Dermis blood vessel endothelial cell (primary cell): ENCODE results near the gene CLDN6. TPM values are rescaled to one million over a fixed set of nuclear protein-coding genes. Genes with fewer than 3 reads are reported as not detected.

Source experiments
- DNase-seq: peaks from one replicate; pipeline ENCODE4 v3.0.0; 2010
- total RNA-seq: library from RNA; depleted of rRNA; stranded (reverse); fragments of >200 nt; gene quantifications from 2 replicates; pipeline ENCODE4 v1.2.3, GENCODE V29; 2014

CLDN6 gene
- total RNA-seq, 1 donor from 2014 or later, result not detected

GRCh38 chr16:2986623-2987188, 31.3 kb downstream of the CLDN6 start:
- no peak for DNase-seq

DNA sequence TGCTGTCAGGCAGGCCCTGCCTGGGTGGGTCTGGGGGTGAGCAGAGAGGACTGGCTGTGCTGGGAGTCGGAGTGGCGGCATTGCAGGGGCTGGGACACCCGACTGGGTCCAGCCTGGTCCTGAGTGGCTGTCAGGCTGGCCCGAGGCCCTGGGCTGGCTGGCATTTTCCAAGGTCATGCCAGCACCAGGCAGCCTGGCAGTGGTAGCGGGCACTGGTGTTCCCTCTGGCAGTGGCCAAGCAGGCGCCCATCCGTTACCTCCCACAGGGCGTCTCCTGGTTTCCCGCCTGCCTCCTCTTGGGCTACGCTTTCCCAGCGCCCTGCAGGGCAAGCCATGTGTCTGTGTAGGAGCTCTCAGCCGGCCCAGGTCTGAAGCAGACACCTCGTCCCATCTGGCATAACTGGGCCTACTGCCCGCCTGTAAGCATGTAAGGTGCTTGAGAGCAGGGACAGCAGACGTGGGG, 32.1 kb downstream of the CLDN6 start:
- no peak for DNase-seq

GRCh38 chr16:2985462-2985861, 32.5 kb downstream of the CLDN6 start:
- DNase-seq, result no peak

- DNase-seq, result peak; percentile 80
These were observed 34.3 kb downstream of the CLDN6 start for GRCh38 chr16:2983706-2984136.

DNA sequence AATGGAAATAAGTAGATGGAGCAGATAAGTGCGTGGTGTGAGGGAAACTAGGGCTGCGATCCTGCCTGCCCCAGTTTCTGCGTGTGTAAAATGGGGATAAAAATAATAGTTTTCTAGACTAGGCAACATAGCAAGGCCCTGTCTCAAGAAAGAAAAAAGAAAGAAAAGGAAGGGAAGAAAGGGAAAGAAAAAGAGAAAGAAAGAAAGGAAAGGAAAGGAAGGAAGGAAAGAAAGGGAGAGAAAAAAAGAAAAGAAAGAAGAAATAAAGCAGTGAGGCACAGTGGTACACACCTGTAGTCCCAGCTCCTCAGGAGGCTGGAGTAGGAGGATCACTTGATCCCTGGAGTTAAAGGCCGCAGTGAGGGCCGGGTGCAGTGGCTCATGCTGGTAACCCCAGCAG, 35.6 kb downstream of the CLDN6 start:
- no peak for DNase-seq

DNA sequence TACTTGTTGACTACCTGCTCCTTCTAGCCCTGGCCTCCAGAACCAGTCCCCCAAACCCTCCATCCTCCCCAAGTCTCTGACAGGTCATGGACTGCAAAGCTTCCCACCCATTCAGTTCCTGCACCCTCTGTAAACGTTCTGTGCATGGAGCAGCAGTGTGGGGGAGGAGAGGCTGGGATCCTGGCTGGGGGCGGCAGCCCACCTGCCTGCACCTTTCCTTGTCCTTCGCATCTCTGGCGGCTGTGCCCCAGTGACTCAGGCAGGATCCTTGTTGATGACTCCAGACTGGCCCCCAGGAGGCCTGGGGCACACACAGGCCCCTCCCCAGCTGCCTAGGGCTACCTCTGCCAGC, 36.1 kb downstream of the CLDN6 start:
- no peak for DNase-seq

DNA sequence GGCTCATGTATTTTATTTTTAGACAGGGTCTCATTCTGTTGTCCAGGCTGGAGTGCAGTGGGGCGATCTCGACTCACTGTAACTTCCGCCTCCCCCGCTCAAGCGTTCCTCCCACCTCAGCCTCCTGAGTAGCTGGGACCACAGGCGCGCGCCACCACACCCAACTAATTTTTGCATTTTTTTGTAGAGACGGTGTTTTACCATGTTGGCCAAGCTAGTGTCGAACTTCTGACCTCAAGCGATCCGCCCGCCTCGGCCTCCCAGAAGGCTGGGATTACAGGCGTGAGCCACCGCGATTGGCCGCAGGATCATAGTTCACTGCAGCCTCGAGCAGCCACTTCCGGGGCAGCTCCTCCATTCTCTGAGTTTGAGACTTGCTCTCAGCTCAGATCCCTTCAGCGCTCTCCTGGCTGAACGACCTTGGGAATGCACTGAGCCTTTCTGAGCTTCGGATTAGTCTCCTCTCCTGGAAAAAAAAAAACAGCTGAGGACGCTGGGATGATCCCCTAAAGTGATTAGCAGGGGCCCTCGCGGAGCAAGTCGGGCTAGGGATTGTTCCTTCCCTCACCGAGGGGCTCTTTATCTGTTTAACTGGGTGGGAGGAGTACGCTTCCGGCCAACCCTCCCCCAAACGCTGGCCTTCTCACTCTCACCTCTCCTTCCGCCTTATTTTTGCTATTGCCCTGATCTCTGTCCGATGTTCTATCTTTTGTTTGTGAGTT, 36.6 kb downstream of the CLDN6 start:
- DNase-seq, result no peak

DNA sequence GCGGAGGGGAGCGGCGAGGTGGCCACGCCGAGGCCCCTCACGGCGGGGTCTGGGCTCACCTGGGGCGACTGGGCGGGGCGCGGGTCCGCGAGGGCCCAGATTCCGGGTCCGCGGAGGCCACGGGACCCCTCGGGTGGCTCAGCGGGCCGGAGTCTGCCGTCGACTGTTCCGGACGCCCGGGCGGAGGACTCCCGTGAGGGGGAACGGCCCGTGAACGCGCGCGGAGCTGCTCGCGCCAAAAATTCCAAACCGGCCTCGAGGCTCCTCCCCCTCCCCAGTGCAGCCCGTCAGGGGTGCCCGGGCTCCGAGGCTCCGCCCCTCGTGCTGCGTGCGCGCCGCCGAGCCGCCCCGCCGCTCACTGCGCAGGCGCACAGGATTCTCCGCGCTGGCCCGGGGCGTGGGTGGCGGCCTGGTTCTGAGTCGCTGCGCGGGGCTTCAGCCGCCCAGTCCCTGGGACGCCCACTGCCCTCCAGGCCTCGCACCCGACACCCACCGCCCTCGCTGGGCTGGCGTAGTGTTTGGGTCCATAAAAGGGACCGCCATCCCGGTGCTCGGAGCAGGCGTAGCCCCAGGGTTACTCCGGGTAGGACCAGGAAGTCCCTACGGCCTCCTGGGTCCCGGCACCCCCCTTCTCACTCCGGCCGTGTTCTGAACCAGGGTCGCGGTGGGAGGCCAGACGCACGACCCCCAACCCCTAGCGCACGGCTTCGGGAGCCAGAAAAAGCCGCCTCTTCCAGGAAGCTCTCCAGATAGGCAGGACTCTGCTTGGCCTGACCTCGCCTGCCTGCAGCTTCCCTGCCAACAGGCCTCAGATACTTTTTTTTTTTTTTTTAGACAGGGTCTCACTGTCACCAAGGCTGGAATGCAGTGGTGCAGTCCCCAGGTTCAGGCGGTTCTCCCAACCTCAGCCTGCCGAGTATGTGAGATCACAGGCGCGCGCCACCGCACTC, 37.5 kb downstream of the CLDN6 start, which contains the start of gene PKMYT1:
Gene PKMYT1, minus strand, starts transcription at position 220 of the 950 bp plus-strand sequence. CDS start 789 bp downstream, outside the sequence.
- DNase-seq, result peak; percentile 90

GRCh38 chr16:2979669-2980226, 38.2 kb downstream of the CLDN6 start:
- no peak for DNase-seq

DNA sequence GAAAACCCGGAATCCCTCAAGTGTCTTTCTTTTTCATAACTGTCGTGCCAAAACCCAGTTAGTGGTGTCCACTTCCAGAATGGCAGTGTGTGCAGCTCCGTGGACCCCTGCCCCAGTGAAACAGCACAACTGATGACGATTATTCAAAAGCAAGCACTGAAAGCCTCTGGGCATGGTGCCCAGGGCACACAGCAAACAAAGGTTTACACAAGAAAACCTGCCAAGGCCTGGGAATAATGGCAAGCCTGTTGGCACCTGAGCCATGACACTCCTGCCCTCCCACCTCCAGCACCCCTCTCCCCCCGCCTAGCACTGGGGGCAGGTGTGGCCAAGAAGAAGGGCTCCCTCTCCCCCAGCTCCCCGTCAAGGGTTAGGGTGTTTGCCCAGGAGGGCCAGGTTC, 40.5 kb downstream of the CLDN6 start:
- no peak for DNase-seq

GRCh38 chr16:2976673-2977072, 41.3 kb downstream of the CLDN6 start:
- DNase-seq, result no peak

GRCh38 chr16:2976201-2976600, 41.8 kb downstream of the CLDN6 start:
- no peak for DNase-seq

DNA sequence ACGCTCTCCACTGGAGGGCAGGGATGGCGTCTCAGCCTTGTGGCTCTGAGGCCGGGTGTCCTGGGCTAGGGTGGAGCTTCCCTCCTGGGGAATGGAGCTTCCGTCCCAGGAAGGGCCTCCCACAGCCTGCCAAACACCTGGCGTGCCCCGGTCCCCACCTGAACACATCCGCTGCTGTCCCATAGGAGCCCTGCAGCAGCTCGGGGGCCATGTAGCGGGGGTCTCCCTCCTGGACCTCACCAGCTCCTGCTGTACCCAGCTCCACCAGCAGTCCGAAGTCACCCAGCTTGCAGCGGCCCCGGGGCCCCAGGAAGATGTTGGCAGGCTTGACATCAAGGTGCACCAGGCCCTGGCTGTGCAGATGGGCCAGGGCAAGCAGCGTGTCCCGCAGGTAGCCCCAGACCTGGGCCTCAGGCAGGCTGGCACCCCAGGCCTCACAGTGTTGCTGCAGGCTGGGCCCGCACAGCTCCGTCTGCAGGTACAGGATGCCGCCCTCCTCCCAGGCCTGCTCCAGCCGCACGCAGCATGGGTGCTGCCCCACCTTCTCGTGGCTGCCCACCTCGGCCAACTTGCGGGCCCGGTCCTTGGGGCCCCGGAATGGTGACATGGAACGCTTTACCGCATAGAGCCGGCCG, 42.7 kb downstream of the CLDN6 start:
- DNase-seq, result no peak

GRCh38 chr16:2974319-2975056, 43.5 kb downstream of the CLDN6 start:
- no peak for DNase-seq

DNA sequence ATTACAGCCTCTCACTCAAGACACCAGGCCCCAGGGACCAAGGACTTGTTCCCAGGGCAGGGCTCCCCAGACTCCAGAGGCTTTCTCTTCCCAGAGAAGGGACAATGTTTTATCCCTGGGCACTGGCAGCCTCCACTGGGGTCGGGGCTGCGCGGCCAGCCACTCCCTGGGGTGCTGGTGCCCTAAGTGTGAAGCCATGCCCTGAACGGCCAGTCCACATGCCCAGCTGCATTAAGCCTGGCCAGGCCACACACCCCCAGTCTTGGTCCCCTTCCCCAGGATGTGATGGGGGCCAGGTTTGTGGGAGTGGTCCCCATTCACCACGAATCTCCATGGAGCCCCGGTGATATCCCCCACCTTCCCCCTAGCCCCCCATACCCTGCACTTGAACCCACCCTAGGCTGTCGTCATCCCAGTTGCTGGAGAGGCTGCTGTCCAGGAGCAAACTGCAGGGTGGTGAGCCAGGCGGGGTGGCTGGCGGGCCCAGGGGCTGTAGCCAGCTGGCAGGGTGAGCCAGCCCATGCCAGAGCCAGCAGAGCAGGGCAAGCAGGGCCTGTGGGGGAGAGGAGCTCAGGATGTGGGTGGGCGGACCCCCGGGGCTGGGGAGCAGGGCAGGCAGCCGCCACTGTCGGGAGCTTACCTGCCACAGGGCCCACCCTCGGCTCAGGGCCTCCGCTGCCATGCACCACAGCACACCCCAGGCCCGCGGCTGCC, 44.2 kb downstream of the CLDN6 start:
- DNase-seq, result no peak

DNA sequence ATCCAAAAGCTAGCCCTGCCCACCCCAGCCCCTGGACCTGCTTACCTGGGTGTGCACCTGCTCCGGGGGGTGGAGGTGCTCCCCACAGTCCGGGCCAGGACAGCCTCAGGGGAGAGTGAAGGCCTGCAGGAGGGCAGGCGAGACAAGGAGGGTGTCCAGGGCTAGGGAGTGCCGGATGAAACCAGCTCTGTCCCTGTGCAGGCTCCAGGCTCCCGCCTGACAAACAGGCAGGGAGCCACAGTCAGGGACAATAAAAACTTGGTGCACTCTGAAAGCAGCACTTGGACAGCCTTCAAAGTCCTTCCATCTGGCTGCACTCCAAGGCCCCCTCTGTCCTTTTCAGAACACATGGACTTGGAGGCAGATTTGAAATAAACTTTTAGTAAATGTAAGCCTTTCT, 44.9 kb downstream of the CLDN6 start:
- no peak for DNase-seq

- no peak for DNase-seq
These were observed 45.8 kb downstream of the CLDN6 start for GRCh38 chr16:2971985-2972784.

DNA sequence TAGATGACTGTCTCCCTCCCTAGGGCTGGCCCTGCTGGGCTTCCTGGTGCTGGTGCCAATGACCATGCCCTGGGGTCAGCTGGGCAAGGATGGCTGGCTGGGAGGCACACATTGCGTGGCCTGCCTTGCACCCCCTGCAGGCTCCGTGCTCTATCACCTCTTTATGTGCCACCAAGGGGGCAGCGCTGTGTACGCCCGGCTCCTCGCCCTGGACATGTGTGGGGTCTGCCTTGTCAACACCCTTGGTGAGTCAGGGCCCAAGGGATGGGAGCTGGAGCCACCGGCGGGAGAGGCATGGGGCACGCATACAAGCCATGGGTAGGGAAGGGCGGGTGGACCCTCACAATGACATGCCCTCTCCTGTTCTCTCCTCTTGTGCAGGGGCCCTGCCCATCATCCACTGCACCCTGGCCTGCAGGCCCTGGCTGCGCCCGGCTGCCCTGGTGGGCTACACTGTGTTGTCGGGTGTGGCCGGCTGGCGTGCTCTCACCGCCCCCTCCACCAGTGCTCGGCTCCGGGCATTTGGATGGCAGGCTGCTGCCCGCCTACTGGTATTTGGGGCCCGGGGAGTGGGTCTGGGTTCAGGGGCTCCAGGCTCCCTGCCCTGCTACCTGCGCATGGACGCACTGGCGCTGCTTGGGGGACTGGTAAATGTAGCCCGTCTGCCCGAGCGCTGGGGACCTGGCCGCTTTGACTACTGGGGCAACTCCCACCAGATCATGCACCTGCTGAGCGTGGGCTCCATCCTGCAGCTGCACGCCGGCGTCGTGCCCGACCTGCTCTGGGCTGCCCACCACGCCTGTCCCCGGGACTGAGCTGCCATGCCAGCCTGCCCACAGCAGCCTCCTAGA, 46.6 kb downstream of the CLDN6 start:
- no peak for DNase-seq

GRCh38 chr16:2970563-2970962, 47.4 kb downstream of the CLDN6 start:
- no peak for DNase-seq
